Measurements from ENCODE around the gene ZNF683. TPM values are rescaled to one million over a fixed set of nuclear protein-coding genes. Genes with fewer than 3 reads are reported as not detected.
"Not testable (repeated sequence)": the region's sequence is repeated elsewhere in the genome, so short reads cannot be mapped to it uniquely, and the experiment has no call there.

The ZNF683 gene
- under 1 TPM in 1 of 2 donors, not detected in 1; 0.25 TPM for total RNA-seq

- not testable (repeated sequence) for H3K36me3 Mint-ChIP-seq (ENCODE audit: insufficient read depth in 2 of 2); H3K27me3 Mint-ChIP-seq (ENCODE audit: low read depth); DNase-seq; H3K9me3 Mint-ChIP-seq; ATAC-seq (replicated peaks in 1 of 2)
- H3K4me3 Mint-ChIP-seq = peak within 1 kb of the TSS; percentile 46 to 56
- peaks cover 80% of the 10 kb centered on the region for H3K4me1 Mint-ChIP-seq (ENCODE audit: low read depth)
- H3K27ac Mint-ChIP-seq = peak within 1 kb of the TSS; percentile 47
These were observed at the start of gene ZNF683 for GRCh38 chr1:26372611-26373010. Gene ZNF683 (minus strand): TSS chr1:26372750. CDS start chr1:26368571, 4,179 bp downstream.

GRCh38 chr1:26419494-26419893, 46.9 kb upstream of the ZNF683 start:
- H3K4me1 Mint-ChIP-seq (ENCODE audit: low read depth) = no peaks in the 10 kb centered on the region
- H3K27me3 Mint-ChIP-seq (ENCODE audit: low read depth) = peaks cover 16% of the 10 kb centered on the region
- DNase-seq (no peak), ATAC-seq (replicated peaks in 1 of 2) (no peak)
- no peak overlapping the region for H3K27ac Mint-ChIP-seq
- no peaks in the 10 kb centered on the region for H3K36me3 Mint-ChIP-seq (ENCODE audit: insufficient read depth in 2 of 2)
- no peak overlapping the region for H3K4me3 Mint-ChIP-seq
- H3K9me3 Mint-ChIP-seq = no peaks in the 10 kb centered on the region

- Mint-ChIP-seq H3K4me3 (no peak overlapping the region), H3K4me1 (ENCODE audit: low read depth) (no peaks in the 10 kb centered on the region), H3K27ac (no peak overlapping the region), H3K27me3 (ENCODE audit: low read depth) (peaks cover 22% of the 10 kb centered on the region), H3K36me3 (ENCODE audit: insufficient read depth in 2 of 2) (no peaks in the 10 kb centered on the region), H3K9me3 (no peaks in the 10 kb centered on the region)
- ATAC-seq (replicated peaks in 1 of 2) (no peak), DNase-seq (no peak)
These were observed 46.4 kb upstream of the ZNF683 start for GRCh38 chr1:26418865-26419349.

GRCh38 chr1:26417111-26417759, 44.7 kb upstream of the ZNF683 start:
- H3K4me1 Mint-ChIP-seq (ENCODE audit: low read depth) = no peaks in the 10 kb centered on the region
- no peaks in the 10 kb centered on the region for H3K36me3 Mint-ChIP-seq (ENCODE audit: insufficient read depth in 2 of 2)
- H3K9me3 Mint-ChIP-seq = no peaks in the 10 kb centered on the region
- no peak overlapping the region for H3K4me3 Mint-ChIP-seq
- peak; percentile 86 for DNase-seq
- ATAC-seq (replicated peaks in 1 of 2) = peak; percentile 99
- H3K27ac Mint-ChIP-seq = no peak overlapping the region
- H3K27me3 Mint-ChIP-seq (ENCODE audit: low read depth) = peaks cover 39% of the 10 kb centered on the region

GRCh38 chr1:26413031-26413430, 40.5 kb upstream of the ZNF683 start:
- H3K27ac Mint-ChIP-seq = no peak overlapping the region
- peaks cover 22% of the 10 kb centered on the region for H3K4me1 Mint-ChIP-seq (ENCODE audit: low read depth)
- no peaks in the 10 kb centered on the region for H3K9me3 Mint-ChIP-seq
- peaks cover 62% of the 10 kb centered on the region for H3K27me3 Mint-ChIP-seq (ENCODE audit: low read depth)
- DNase-seq (no peak), ATAC-seq (replicated peaks in 1 of 2) (no peak)
- H3K36me3 Mint-ChIP-seq (ENCODE audit: insufficient read depth in 2 of 2) = no peaks in the 10 kb centered on the region
- no peak overlapping the region for H3K4me3 Mint-ChIP-seq

- no peaks in the 10 kb centered on the region for H3K9me3 Mint-ChIP-seq
- peaks cover 22% of the 10 kb centered on the region for H3K4me1 Mint-ChIP-seq (ENCODE audit: low read depth)
- H3K4me3 Mint-ChIP-seq = no peak overlapping the region
- DNase-seq (no peak), ATAC-seq (replicated peaks in 1 of 2) (no peak)
- peaks cover 62% of the 10 kb centered on the region for H3K27me3 Mint-ChIP-seq (ENCODE audit: low read depth)
- H3K27ac Mint-ChIP-seq = no peak overlapping the region
- H3K36me3 Mint-ChIP-seq (ENCODE audit: insufficient read depth in 2 of 2) = no peaks in the 10 kb centered on the region
These were observed 39.8 kb upstream of the ZNF683 start for GRCh38 chr1:26412180-26412840.

GRCh38 chr1:26411624-26412074, 39.1 kb upstream of the ZNF683 start:
- no peak for DNase-seq
- H3K9me3 Mint-ChIP-seq = no peaks in the 10 kb centered on the region
- H3K27me3 Mint-ChIP-seq (ENCODE audit: low read depth) = peaks cover 62% of the 10 kb centered on the region
- H3K4me1 Mint-ChIP-seq (ENCODE audit: low read depth) = peaks cover 22% of the 10 kb centered on the region
- no peak overlapping the region for H3K27ac Mint-ChIP-seq
- no peaks in the 10 kb centered on the region for H3K36me3 Mint-ChIP-seq (ENCODE audit: insufficient read depth in 2 of 2)
- no peak for ATAC-seq (replicated peaks in 1 of 2)
- peak overlapping the region in 1 of 2 donors; percentile 10 for H3K4me3 Mint-ChIP-seq

GRCh38 chr1:26410706-26411623, 38.4 kb upstream of the ZNF683 start, which contains the start of gene LIN28A:
Gene LIN28A (plus strand): TSS chr1:26410817. CDS start chr1:26410892, 75 bp downstream.
- H3K36me3 Mint-ChIP-seq (ENCODE audit: insufficient read depth in 2 of 2) = no peaks in the 10 kb centered on the region
- peaks cover 22% of the 10 kb centered on the region for H3K4me1 Mint-ChIP-seq (ENCODE audit: low read depth)
- peak within 1 kb of the TSS; percentile 17 to 41 for H3K4me3 Mint-ChIP-seq
- no peaks in the 10 kb centered on the region for H3K9me3 Mint-ChIP-seq
- peaks cover 62% of the 10 kb centered on the region for H3K27me3 Mint-ChIP-seq (ENCODE audit: low read depth)
- DNase-seq (no peak), ATAC-seq (replicated peaks in 1 of 2) (no peak)
- no peak within 1 kb of the TSS for H3K27ac Mint-ChIP-seq

GRCh38 chr1:26409191-26409807, 36.7 kb upstream of the ZNF683 start:
- Mint-ChIP-seq H3K4me3 (peak overlapping the region; percentile 41 to 67), H3K4me1 (ENCODE audit: low read depth) (peaks cover 22% of the 10 kb centered on the region), H3K27me3 (ENCODE audit: low read depth) (peaks cover 59% of the 10 kb centered on the region), H3K36me3 (ENCODE audit: insufficient read depth in 2 of 2) (no peaks in the 10 kb centered on the region), H3K27ac (no peak overlapping the region), H3K9me3 (no peaks in the 10 kb centered on the region)
- ATAC-seq (replicated peaks in 1 of 2) (no peak), DNase-seq (no peak)

- peak overlapping the region in 1 of 2 donors; percentile 67 for H3K4me3 Mint-ChIP-seq
- peak; percentile 68 to 71 for DNase-seq
- H3K36me3 Mint-ChIP-seq (ENCODE audit: insufficient read depth in 2 of 2) = no peaks in the 10 kb centered on the region
- peaks cover 22% of the 10 kb centered on the region for H3K4me1 Mint-ChIP-seq (ENCODE audit: low read depth)
- peak; percentile 57 to 67 for ATAC-seq (replicated peaks in 1 of 2)
- peaks cover 59% of the 10 kb centered on the region for H3K27me3 Mint-ChIP-seq (ENCODE audit: low read depth)
- H3K9me3 Mint-ChIP-seq = no peaks in the 10 kb centered on the region
- H3K27ac Mint-ChIP-seq = no peak overlapping the region
These were observed 36.1 kb upstream of the ZNF683 start for GRCh38 chr1:26408604-26409003.

GRCh38 chr1:26405281-26405915, 32.8 kb upstream of the ZNF683 start:
- Mint-ChIP-seq H3K4me1 (ENCODE audit: low read depth) (peaks cover 17% of the 10 kb centered on the region), H3K4me3 (no peak overlapping the region)

GRCh38 chr1:26404641-26405040, 32.1 kb upstream of the ZNF683 start:
- H3K27me3 Mint-ChIP-seq (ENCODE audit: low read depth) = peaks cover 25% of the 10 kb centered on the region
- no peaks in the 10 kb centered on the region for H3K36me3 Mint-ChIP-seq (ENCODE audit: insufficient read depth in 2 of 2)
- no peak overlapping the region for H3K4me3 Mint-ChIP-seq
- no peaks in the 10 kb centered on the region for H3K9me3 Mint-ChIP-seq
- no peak overlapping the region for H3K27ac Mint-ChIP-seq
- H3K4me1 Mint-ChIP-seq (ENCODE audit: low read depth) = peaks cover 14% of the 10 kb centered on the region
- ATAC-seq (replicated peaks in 1 of 2) (no peak), DNase-seq (no peak)

More at GRCh38 chr1:26405281-26405915, 32.8 kb upstream of the ZNF683 start:
- ATAC-seq (replicated peaks in 1 of 2) (no peak), DNase-seq (no peak)
- Mint-ChIP-seq H3K27me3 (ENCODE audit: low read depth) (peaks cover 31% of the 10 kb centered on the region), H3K36me3 (ENCODE audit: insufficient read depth in 2 of 2) (no peaks in the 10 kb centered on the region), H3K27ac (no peak overlapping the region), H3K9me3 (no peaks in the 10 kb centered on the region)

All from activated T-cell treated with anti-CD3 and anti-CD28 coated beads, Interleukin-2, amount 50 U/mL, for 72 hours (primary cell).